Fibroblast of pulmonary artery (primary cell): ENCODE data around the gene PMPCB.
A peak's percentile ranks its signal among the peaks of the same experiment; 100 is the strongest.

Experiments used
- DNase-seq: peaks from one replicate; pipeline ENCODE4 v3.0.0-alpha.2; 2010; ENCODE audit warnings: low read depth
- H3K4me3 ChIP-seq: replicated peaks from 2 replicates; pipeline ENCODE4 v1.5.1; 2011; ENCODE audit warnings: low read depth, mild to moderate bottlenecking, control low read depth, low read length, moderate library complexity
- CTCF ChIP-seq: IDR thresholded peaks from 2 replicates; pipeline ENCODE4 v1.5.1; 2011; ENCODE audit warnings: mild to moderate bottlenecking, control low read depth, low read length, inconsistent platforms; ENCODE audit errors: missing control alignments

Gene PMPCB

GRCh38 chr7:103292122-103292521, 5.1 kb upstream of the PMPCB start:
- H3K4me3 ChIP-seq, result no peak overlapping the region
- TF ChIP-seq CTCF, result no peak
- DNase-seq, result no peak

- DNase-seq, result no peak
- TF ChIP-seq CTCF, result no peak
- H3K4me3 ChIP-seq, result no peak overlapping the region
Observed at GRCh38 chr7:103293526-103293925, 3.7 kb upstream of the PMPCB start.

- H3K4me3 ChIP-seq, result peak overlapping the region; percentile 86
- TF ChIP-seq CTCF, result no peak
Observed at GRCh38 chr7:103297837-103298179, 573 bp downstream of the PMPCB start.

GRCh38 chr7:103299660-103300059, 2.4 kb downstream of the PMPCB start:
- no peak for TF ChIP-seq CTCF
- no peak overlapping the region for H3K4me3 ChIP-seq
- no peak for DNase-seq

More at GRCh38 chr7:103297837-103298179, 573 bp downstream of the PMPCB start:
- DNase-seq, result no peak

GRCh38 chr7:103301441-103301840, 4.2 kb downstream of the PMPCB start:
- DNase-seq, result no peak
- H3K4me3 ChIP-seq, result no peak overlapping the region
- TF ChIP-seq CTCF, result no peak

GRCh38 chr7:103307503-103308231, 10.4 kb downstream of the PMPCB start:
- no peak for DNase-seq
- TF ChIP-seq CTCF, result no peak

GRCh38 chr7:103314852-103315251, 17.6 kb downstream of the PMPCB start:
- no peak for TF ChIP-seq CTCF
- DNase-seq, result no peak

More at GRCh38 chr7:103307503-103308231, 10.4 kb downstream of the PMPCB start:
- no peak overlapping the region for H3K4me3 ChIP-seq

More at GRCh38 chr7:103314852-103315251, 17.6 kb downstream of the PMPCB start:
- no peak overlapping the region for H3K4me3 ChIP-seq
